Progenitor cell of endocrine pancreas (in vitro differentiated cells): ENCODE results near the gene ADORA3. TPM values are rescaled to one million over a fixed set of nuclear protein-coding genes. Genes with fewer than 3 reads are reported as not detected.

Source experiments
- DNase-seq: peaks from one replicate; pipeline ENCODE4 v3.0.0; 2021; ENCODE audit warnings: low spot score; ENCODE audit not compliant: unreplicated experiment
- H3K27ac Mint-ChIP-seq: 2 replicates; pipeline ENCODE4 v1.8.0; 2021; ENCODE audit warnings: mild to moderate bottlenecking, moderate library complexity, mixed read lengths
- H3K27me3 Mint-ChIP-seq: 2 replicates; pipeline ENCODE4 v1.8.0; 2021; ENCODE audit warnings: mixed read lengths
- H3K36me3 Mint-ChIP-seq: 2 replicates; pipeline ENCODE4 v1.8.0; 2022; ENCODE audit warnings: mixed read lengths; ENCODE audit not compliant: insufficient read depth
- H3K4me1 Mint-ChIP-seq: 2 replicates; pipeline ENCODE4 v1.8.0; 2021; ENCODE audit warnings: low read depth, mixed read lengths
- H3K4me3 Mint-ChIP-seq: 2 replicates; pipeline ENCODE4 v1.8.0; 2021; ENCODE audit warnings: low read depth, mild to moderate bottlenecking, moderate library complexity, mixed read lengths
- H3K9me3 Mint-ChIP-seq: 2 replicates; pipeline ENCODE4 v1.8.0; 2021; ENCODE audit warnings: low read depth, mixed read lengths
- CTCF ChIP-seq: fragments of 200-600 bp; sonication (generic); IDR thresholded peaks from one replicate; pipeline ENCODE4 v1.5.0; 2021; ENCODE audit warnings: antibody characterized with exemption, mild to moderate bottlenecking; ENCODE audit not compliant: unreplicated experiment
- total RNA-seq: library from RNA; stranded (reverse); gene quantifications from 2 replicates; pipeline ENCODE4 v1.2.1, GENCODE V29; 2021

ADORA3 gene
- total RNA-seq, 1 donor from 2014 or later, result not detected

DNA sequence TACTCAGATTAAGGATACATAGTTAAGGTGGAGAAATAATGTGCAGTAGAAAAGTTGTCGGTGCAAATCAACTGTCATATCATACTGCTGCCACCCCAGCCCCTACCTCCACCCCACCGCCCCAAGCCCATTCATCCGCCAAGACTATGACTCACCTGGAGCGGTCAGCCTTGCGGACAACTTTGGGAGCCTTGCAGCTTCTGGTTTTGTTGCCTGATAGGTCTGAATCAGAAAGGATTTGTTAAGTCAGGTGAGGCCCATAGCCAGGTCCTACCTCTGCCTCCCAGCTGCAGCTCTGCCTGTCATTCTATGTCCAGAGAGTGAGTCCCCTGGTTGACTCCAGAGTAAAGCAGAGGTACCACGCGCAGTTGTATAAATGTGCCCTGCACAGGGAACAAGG is 17.0 kb downstream of the ADORA3 start:
- Mint-ChIP-seq H3K27ac (no peak overlapping the region), H3K4me3 (no peak overlapping the region), H3K4me1 (peaks cover 4% of the 10 kb centered on the region), H3K36me3 (no peaks in the 10 kb centered on the region), H3K9me3 (no peaks in the 10 kb centered on the region), H3K27me3 (peaks cover 3% of the 10 kb centered on the region)
- no peak for DNase-seq
- TF ChIP-seq CTCF, result no peak

- no peak for TF ChIP-seq CTCF
- H3K36me3 Mint-ChIP-seq, result no peaks in the 10 kb centered on the region
- peaks cover 3% of the 10 kb centered on the region for H3K27me3 Mint-ChIP-seq
- H3K4me3 Mint-ChIP-seq, result no peak overlapping the region
- DNase-seq, result no peak
- H3K9me3 Mint-ChIP-seq, result no peaks in the 10 kb centered on the region
- peaks cover 4% of the 10 kb centered on the region for H3K4me1 Mint-ChIP-seq
- no peak overlapping the region for H3K27ac Mint-ChIP-seq
Observed at GRCh38 chr1:111484391-111485026, 18.9 kb downstream of the ADORA3 start.

- Mint-ChIP-seq H3K4me3 (no peak overlapping the region), H3K27me3 (peaks cover 3% of the 10 kb centered on the region), H3K9me3 (no peaks in the 10 kb centered on the region), H3K4me1 (peaks cover 4% of the 10 kb centered on the region), H3K36me3 (no peaks in the 10 kb centered on the region), H3K27ac (no peak overlapping the region)
- DNase-seq, result no peak
- no peak for TF ChIP-seq CTCF
Observed at GRCh38 chr1:111483876-111484275, 19.6 kb downstream of the ADORA3 start.

GRCh38 chr1:111483166-111483565 is 20.3 kb downstream of the ADORA3 start:
- Mint-ChIP-seq H3K4me3 (no peak overlapping the region), H3K36me3 (no peaks in the 10 kb centered on the region), H3K27me3 (peaks cover under 1% of the 10 kb centered on the region), H3K27ac (no peak overlapping the region), H3K9me3 (no peaks in the 10 kb centered on the region), H3K4me1 (peaks cover 4% of the 10 kb centered on the region)
- DNase-seq, result no peak
- no peak for TF ChIP-seq CTCF

DNA sequence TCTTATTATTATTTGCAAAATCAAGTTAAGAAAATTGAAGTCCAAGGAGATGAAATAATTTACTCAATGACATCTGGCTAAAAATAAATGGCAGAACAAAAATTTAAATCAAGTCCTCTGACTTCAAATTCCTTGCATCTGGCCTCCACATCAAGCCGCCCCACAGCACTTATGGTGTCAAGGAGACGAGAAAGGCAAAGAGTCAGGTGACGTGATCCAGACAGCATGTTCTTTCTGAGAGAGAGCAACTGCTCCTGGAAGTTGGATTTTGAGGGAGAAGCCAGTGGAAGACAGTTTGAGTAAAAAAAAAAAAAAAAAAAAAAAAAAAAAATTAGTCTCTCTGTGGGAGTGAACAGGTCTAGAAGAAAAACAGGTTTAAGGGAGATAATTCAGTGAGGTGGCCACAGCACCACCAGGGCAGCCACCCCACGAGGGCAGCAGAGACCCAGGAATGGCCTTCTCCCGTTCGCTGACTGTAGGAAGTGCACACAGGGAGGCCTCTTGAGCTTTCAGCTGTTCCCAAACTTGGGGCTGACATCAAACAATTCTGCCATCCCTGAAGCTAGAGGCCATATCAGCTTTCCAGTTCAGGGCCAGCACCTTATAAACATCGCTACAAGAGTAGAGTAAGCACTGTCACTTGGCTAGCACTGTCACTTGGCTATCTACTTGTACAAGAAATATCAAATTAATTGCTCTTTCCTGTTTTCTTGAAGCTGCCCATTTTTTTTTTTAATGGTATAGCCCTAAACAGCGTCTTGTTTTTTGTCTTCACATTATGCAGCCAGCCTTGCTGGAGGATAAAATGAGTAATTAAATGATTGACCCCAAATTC is 21.8 kb downstream of the ADORA3 start:
- peak; percentile 77 for TF ChIP-seq CTCF
- Mint-ChIP-seq H3K27me3 (no peaks in the 10 kb centered on the region), H3K4me1 (peaks cover 4% of the 10 kb centered on the region), H3K9me3 (no peaks in the 10 kb centered on the region), H3K36me3 (no peaks in the 10 kb centered on the region), H3K27ac (peak overlapping the region; percentile 59), H3K4me3 (no peak overlapping the region)
- peak; percentile 66 for DNase-seq
